ENCODE results near the gene HCLS1. TPM values are rescaled to one million over a fixed set of nuclear protein-coding genes. Genes with fewer than 3 reads are reported as not detected.

The HCLS1 gene
- total RNA-seq, 1 donor from 2014 or later = 35.4 TPM

DNA sequence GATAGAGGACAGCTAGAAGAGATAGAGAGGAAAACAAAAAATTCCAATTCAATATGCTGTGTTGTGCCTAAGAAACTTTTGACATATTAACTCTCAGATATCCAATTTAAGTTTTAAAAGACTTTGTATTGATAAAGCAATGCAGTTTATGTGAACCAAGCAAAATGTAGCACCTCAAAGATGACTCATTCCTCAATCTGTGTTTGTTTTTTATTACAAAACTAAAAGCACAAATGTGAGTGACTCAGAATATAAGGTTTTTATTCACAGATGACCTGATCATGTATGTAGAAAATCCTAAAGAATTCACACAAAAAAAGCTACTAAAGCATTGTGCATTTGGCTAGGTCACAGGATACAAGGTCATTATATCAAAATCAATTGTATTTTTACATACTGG lies 11.1 kb downstream of the HCLS1 start:
- H3K9me3 ChIP-seq = no peaks in the 10 kb centered on the region
- H3K27me3 ChIP-seq = no peaks in the 10 kb centered on the region
- no peak for TF ChIP-seq POLR2AphosphoS5 (IDR thresholded peaks at IDR 0.05; ENCODE audit: insufficient read depth in 1 of 2, low read depth in 1 of 2)
- TF ChIP-seq POLR2A (IDR thresholded peaks at IDR 0.05) = no peak
- TF ChIP-seq, protein P1, sequence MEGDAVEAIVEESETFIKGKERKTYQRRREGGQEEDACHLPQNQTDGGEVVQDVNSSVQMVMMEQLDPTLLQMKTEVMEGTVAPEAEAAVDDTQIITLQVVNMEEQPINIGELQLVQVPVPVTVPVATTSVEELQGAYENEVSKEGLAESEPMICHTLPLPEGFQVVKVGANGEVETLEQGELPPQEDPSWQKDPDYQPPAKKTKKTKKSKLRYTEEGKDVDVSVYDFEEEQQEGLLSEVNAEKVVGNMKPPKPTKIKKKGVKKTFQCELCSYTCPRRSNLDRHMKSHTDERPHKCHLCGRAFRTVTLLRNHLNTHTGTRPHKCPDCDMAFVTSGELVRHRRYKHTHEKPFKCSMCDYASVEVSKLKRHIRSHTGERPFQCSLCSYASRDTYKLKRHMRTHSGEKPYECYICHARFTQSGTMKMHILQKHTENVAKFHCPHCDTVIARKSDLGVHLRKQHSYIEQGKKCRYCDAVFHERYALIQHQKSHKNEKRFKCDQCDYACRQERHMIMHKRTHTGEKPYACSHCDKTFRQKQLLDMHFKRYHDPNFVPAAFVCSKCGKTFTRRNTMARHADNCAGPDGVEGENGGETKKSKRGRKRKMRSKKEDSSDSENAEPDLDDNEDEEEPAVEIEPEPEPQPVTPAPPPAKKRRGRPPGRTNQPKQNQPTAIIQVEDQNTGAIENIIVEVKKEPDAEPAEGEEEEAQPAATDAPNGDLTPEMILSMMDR (IDR thresholded peaks at IDR 0.05) = no peak
- no peak for DNase-seq (ENCODE audit: extremely low spot score in 2 of 2)
- H3K27ac ChIP-seq = peak overlapping the region; percentile 33
- no peaks in the 10 kb centered on the region for H3K36me3 ChIP-seq
- H3K4me1 ChIP-seq = no peaks in the 10 kb centered on the region
- intact Hi-C loops (cut with DNase I) = no loop called here
- no peak overlapping the region for H3K4me3 ChIP-seq

DNA sequence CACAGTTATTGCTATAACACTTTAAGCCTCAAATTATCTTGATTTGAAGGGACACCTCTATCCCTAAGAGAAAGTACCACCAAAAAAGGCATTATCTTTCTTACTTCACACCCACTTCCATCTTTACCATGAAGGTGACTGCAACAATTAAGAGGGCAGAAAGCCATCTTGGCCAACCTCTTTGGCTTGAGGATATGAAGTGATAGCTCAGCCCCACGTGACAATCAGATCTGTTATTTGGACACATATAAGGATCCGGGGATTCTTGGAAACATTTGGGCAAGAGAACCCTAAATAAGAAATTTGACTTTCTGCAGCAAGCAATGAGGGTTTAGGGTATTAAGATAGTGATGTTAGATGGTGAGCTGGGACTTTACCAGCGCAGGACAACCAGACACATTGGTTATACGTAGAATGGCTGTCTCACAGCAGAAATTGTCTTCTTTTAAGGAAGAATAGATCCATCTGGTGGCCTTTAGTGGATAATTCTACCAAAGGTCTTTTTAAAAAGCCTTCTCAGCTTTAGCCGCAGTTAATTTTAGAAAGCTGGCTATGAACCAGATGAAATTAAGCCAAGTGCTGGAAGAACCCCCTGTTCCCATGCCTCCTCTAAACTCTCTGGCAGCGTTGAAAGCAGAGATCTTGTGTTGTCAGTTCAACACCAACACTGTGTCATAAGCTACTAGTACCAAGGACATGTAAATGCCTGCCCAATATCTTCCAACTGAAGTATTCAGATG lies 12.3 kb downstream of the HCLS1 start:
- H3K27ac ChIP-seq = no peak overlapping the region
- intact Hi-C loops (cut with DNase I) = no loop called here

GRCh38 chr3:121645054-121645453 lies 15.6 kb downstream of the HCLS1 start:
- Histone ChIP-seq H3K36me3 (no peaks in the 10 kb centered on the region), H3K4me3 (no peak overlapping the region), H3K27ac (no peak overlapping the region), H3K9me3 (no peaks in the 10 kb centered on the region), H3K4me1 (no peaks in the 10 kb centered on the region), H3K27me3 (no peaks in the 10 kb centered on the region)
- TF ChIP-seq POLR2A (IDR thresholded peaks at IDR 0.05) = no peak
- no peak for TF ChIP-seq POLR2AphosphoS5 (IDR thresholded peaks at IDR 0.05; ENCODE audit: insufficient read depth in 1 of 2, low read depth in 1 of 2)
- TF ChIP-seq, protein P1 (IDR thresholded peaks at IDR 0.05) = no peak
- DNase-seq (ENCODE audit: extremely low spot score in 2 of 2) = no peak
- intact Hi-C loops (cut with DNase I) = no loop called here

More for the DNA sequence above, 12.3 kb downstream of the HCLS1 start:
- no peak for DNase-seq (ENCODE audit: extremely low spot score in 2 of 2)
- no peaks in the 10 kb centered on the region for H3K27me3 ChIP-seq
- H3K9me3 ChIP-seq = no peaks in the 10 kb centered on the region
- no peak overlapping the region for H3K4me3 ChIP-seq
- H3K36me3 ChIP-seq = no peaks in the 10 kb centered on the region
- H3K4me1 ChIP-seq = no peaks in the 10 kb centered on the region
- TF ChIP-seq POLR2AphosphoS5 (IDR thresholded peaks at IDR 0.05; ENCODE audit: insufficient read depth in 1 of 2, low read depth in 1 of 2) = peak in 1 of 2 donors; percentile 61
- TF ChIP-seq POLR2A (IDR thresholded peaks at IDR 0.05) = no peak
- TF ChIP-seq, protein P1 (IDR thresholded peaks at IDR 0.05) = no peak

DNA sequence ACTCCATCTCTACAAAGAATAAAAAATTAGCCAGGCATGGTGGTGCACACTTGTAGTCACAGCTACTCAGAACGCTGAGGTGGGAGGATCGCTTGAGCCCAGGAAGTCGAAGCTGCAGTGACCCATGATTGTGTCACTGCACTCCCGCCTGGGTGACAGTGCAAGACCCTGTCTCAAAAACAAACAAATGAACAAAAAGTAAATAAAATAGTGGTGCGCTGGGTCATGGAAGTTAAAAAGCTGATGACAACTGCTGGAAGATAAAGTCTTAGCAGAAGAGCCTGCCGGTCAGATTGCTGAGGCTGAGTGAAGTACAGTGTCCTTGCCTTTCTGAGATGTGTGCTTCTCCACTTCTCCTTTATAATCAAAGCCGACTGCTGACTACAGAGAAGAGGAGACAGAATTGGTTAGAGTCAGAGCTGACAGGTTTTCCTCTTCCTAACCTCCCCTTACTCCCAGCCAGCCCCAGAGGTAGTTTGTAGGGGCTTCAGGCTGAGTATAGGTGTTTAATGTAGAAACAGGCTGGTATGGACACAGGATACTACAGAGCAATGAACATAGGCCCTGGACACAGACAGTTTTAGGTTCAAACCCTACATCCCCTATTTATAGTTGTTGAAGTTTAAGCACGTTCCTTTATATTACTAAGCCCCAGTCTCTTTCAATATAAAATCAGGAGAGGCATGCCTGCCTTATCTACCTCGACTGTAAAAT lies 17.9 kb downstream of the HCLS1 start:
- intact Hi-C loops (cut with DNase I) = no loop called here
- no peaks in the 10 kb centered on the region for H3K36me3 ChIP-seq
- TF ChIP-seq, protein P1 (IDR thresholded peaks at IDR 0.05) = no peak
- no peak for TF ChIP-seq POLR2AphosphoS5 (IDR thresholded peaks at IDR 0.05; ENCODE audit: insufficient read depth in 1 of 2, low read depth in 1 of 2)
- TF ChIP-seq POLR2A (IDR thresholded peaks at IDR 0.05) = no peak
- no peak for DNase-seq (ENCODE audit: extremely low spot score in 2 of 2)
- no peaks in the 10 kb centered on the region for H3K27me3 ChIP-seq
- H3K4me1 ChIP-seq = no peaks in the 10 kb centered on the region
- H3K9me3 ChIP-seq = no peaks in the 10 kb centered on the region
- H3K4me3 ChIP-seq = no peak overlapping the region
- no peak overlapping the region for H3K27ac ChIP-seq

DNA sequence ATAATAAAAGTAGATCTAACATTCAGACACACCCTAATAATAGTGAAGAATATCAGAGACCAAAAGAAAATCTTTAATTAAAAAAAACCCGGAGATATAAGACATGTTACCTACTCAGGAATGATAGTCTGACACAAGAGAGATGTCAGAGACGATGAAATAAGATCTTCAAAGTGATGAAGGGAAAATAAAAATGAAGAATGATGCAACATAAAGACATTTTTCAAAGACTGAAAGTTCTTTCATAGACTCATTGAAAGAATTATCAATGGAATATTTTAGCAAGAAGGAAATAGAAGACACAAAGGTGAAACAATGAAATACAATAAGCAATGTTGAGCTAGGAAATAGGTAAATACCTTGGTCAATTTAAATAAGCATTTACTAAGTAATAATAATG lies 19.6 kb downstream of the HCLS1 start:
- intact Hi-C loops (cut with DNase I) = no loop called here
- Histone ChIP-seq H3K27me3 (no peaks in the 10 kb centered on the region), H3K36me3 (no peaks in the 10 kb centered on the region), H3K4me3 (no peak overlapping the region), H3K27ac (no peak overlapping the region), H3K9me3 (no peaks in the 10 kb centered on the region), H3K4me1 (no peaks in the 10 kb centered on the region)
- TF ChIP-seq POLR2AphosphoS5 (IDR thresholded peaks at IDR 0.05; ENCODE audit: insufficient read depth in 1 of 2, low read depth in 1 of 2) (no peak), POLR2A (IDR thresholded peaks at IDR 0.05) (no peak)
- TF ChIP-seq, protein P1 (IDR thresholded peaks at IDR 0.05) = no peak
- no peak for DNase-seq (ENCODE audit: extremely low spot score in 2 of 2)
